Measurements from ENCODE around the gene INSL6. TPM values are rescaled to one million over a fixed set of nuclear protein-coding genes. Genes with fewer than 3 reads are reported as not detected.

INSL6 gene
- total RNA-seq, 1 experiment from 2014 or later = not detected

DNA sequence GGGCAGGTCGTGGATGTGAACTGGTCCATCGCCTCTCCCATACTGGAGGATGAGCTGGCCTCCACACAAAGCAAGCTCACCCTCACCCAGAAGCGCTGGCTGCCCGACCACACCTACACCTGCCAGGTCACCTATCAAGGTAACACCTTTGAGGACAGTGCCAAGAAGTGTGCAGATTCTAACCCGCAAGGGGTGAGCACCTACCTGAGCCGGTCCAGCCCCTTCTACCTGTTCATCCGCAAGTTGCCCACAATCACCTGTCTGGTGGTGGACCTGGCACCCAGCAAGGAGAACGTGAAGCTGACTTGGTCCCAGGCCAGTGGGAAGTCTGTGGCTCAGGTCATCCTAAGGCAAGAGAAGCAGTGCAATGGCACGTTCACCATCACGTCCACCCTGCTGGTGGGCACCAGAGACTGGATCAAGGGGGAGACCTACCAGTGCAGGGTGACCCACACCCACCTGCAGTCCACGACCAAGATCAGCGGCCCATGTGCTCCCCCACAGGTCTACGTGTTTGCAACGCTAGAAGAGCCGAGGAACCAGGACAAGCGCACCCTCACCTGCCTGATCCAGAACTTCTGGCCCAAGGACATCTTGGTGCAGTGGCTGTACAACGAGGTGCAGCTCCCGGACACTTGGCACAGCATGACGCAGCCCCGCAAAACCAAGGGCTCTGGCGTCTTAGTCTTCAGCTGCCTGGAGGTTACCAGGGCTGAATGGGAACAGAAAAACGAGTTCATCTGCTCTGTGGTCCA lies 71.3 kb downstream of the INSL6 start:
- no peak overlapping the region for H2AFZ ChIP-seq (ENCODE audit: low read length)
- no peaks in the 10 kb centered on the region for H3K23me2 ChIP-seq (ENCODE audit: insufficient read length, low read depth, low read length, poor library complexity, severe bottlenecking)
- no peaks in the 10 kb centered on the region for H3K4me1 ChIP-seq (ENCODE audit: insufficient read depth, low read length)
- H2BK15ac ChIP-seq (ENCODE audit: low read depth, low read length) = no peak overlapping the region
- no peak overlapping the region for H3K23ac ChIP-seq (ENCODE audit: insufficient read length, low read depth, low read length)
- no peak overlapping the region for H3T11ph ChIP-seq (ENCODE audit: low read length)
- no peaks in the 10 kb centered on the region for H3K79me1 ChIP-seq (ENCODE audit: insufficient read depth, low read depth, low read length, poor library complexity, severe bottlenecking)
- no peak overlapping the region for H2BK20ac ChIP-seq (ENCODE audit: low read depth, low read length, poor library complexity, severe bottlenecking)
- H3K4ac ChIP-seq (ENCODE audit: low read depth, low read length) = no peak overlapping the region
- H3K14ac ChIP-seq (ENCODE audit: insufficient read depth, low read length) = no peak overlapping the region; the same call in 1 of the 2 replicates
- H3K27me3 Mint-ChIP-seq (ENCODE audit: low read depth) = no peaks in the 10 kb centered on the region
- no peak overlapping the region for H3K4me2 ChIP-seq (ENCODE audit: insufficient read depth, insufficient read length, low read length)
- H2BK5ac ChIP-seq (ENCODE audit: insufficient read length, low read length) = no peak overlapping the region
- no peaks in the 10 kb centered on the region for H3K27me3 ChIP-seq (ENCODE audit: insufficient read depth, low read length)
- no CpG with 5 or more reads among the region's 22 CpGs for whole genome bisulfite sequencing (ENCODE audit: extremely low coverage, insufficient read length, low lambda C conversion rate)
- no peaks in the 10 kb centered on the region for H3K9me3 ChIP-seq (ENCODE audit: control insufficient read depth, low read depth, low read length)
- no peak for DNase-seq
- TF ChIP-seq, protein P1, sequence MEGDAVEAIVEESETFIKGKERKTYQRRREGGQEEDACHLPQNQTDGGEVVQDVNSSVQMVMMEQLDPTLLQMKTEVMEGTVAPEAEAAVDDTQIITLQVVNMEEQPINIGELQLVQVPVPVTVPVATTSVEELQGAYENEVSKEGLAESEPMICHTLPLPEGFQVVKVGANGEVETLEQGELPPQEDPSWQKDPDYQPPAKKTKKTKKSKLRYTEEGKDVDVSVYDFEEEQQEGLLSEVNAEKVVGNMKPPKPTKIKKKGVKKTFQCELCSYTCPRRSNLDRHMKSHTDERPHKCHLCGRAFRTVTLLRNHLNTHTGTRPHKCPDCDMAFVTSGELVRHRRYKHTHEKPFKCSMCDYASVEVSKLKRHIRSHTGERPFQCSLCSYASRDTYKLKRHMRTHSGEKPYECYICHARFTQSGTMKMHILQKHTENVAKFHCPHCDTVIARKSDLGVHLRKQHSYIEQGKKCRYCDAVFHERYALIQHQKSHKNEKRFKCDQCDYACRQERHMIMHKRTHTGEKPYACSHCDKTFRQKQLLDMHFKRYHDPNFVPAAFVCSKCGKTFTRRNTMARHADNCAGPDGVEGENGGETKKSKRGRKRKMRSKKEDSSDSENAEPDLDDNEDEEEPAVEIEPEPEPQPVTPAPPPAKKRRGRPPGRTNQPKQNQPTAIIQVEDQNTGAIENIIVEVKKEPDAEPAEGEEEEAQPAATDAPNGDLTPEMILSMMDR (conservative IDR thresholded peaks at IDR 0.05) = no peak
- no peaks in the 10 kb centered on the region for H4K20me1 ChIP-seq (ENCODE audit: control insufficient read depth, insufficient read depth, insufficient read length)
- H2BK120ac ChIP-seq (ENCODE audit: low read depth, low read length, poor library complexity, severe bottlenecking) = no peak overlapping the region
- no peak overlapping the region for H4K8ac ChIP-seq (replicated peaks; ENCODE audit: insufficient read length, low read depth, low read length)
- H3K27ac Mint-ChIP-seq = no peak overlapping the region; a peak in 1 of 7 replicates
- H4K5ac ChIP-seq (ENCODE audit: insufficient read length, low read depth, low read length) = no peak overlapping the region
- H3K9ac ChIP-seq (ENCODE audit: extremely low read depth, insufficient read length, low read length) = no peak overlapping the region
- H3K36me3 Mint-ChIP-seq (ENCODE audit: insufficient read depth in 1 of 3, low read depth in 3 of 3) = peaks cover 2 to 13% (median 4%) of the 10 kb centered on the region in 3 experiments; a peak in 5 of 7 replicates
- H3K9me3 Mint-ChIP-seq = peaks cover 0 to 6% of the 10 kb centered on the region in 2 experiments; a peak in 1 of 5 replicates
- H2BK12ac ChIP-seq (ENCODE audit: insufficient read length, low read depth, low read length) = no peak overlapping the region
- no peak overlapping the region for H3K56ac ChIP-seq (ENCODE audit: insufficient read length, low read depth, low read length)
- H3K4me3 Mint-ChIP-seq = no peak overlapping the region
- no peaks in the 10 kb centered on the region for H3K4me1 Mint-ChIP-seq
- no peak overlapping the region for H3K18ac ChIP-seq (ENCODE audit: insufficient read length, low read depth, low read length)
- no peak overlapping the region for H4K91ac ChIP-seq (ENCODE audit: insufficient read length, low read depth, low read length)
- H3K27ac ChIP-seq (ENCODE audit: insufficient read length, low read depth, low read length) = no peak overlapping the region
- no peak overlapping the region for H2AK5ac ChIP-seq (ENCODE audit: insufficient read length, low read length)
- no peaks in the 10 kb centered on the region for H3K79me2 ChIP-seq (ENCODE audit: insufficient read depth, low read length)

Other genes starting within 250 kb of the INSL6 start
- gene JAK2, start 200.4 kb downstream of the INSL6 start, total RNA-seq (2021) = 3.4 and 4.0 TPM in 2 replicates
- not detected in 2 replicates for gene INSL4, start 45.8 kb upstream of the INSL6 start, total RNA-seq (2021)
- 3.6 and 3.7 TPM in 2 replicates for gene RLN2, start 119.1 kb upstream of the INSL6 start, total RNA-seq (2021)
- gene RLN1, start 154.2 kb upstream of the INSL6 start, total RNA-seq (2021) = 0.39 and 0.52 TPM in 2 replicates

All from H9 (cell line).